A673 (cell line): ENCODE data around the gene ATP10B. TPM values are rescaled to one million over a fixed set of nuclear protein-coding genes. Genes with fewer than 3 reads are reported as not detected.

Experiments
- BruUV-seq: library from RNA; stranded (reverse); fragments of 400-500 nt; replicated peaks from 2 replicates; lab custom pipeline; 2021; lab: Mats Ljungman, UMichigan
- CTCF ChIA-PET: fragments of 300-600 bp; sonication (Branson Sonifier 250); formaldehyde crosslinking; loops from one replicate; lab custom pipeline; 2022; ENCODE audit warnings: antibody characterized with exemption; lab: Charles Lee
- POLR2A ChIA-PET: fragments of 300-600 bp; sonication (Branson Sonifier 250); formaldehyde crosslinking; loops from one replicate; lab custom pipeline; 2022; ENCODE audit warnings: antibody characterized with exemption; ENCODE audit not compliant: low non-redundant PET; lab: Charles Lee
- DNase-seq: peaks from one replicate; pipeline ENCODE4 v3.0.0-alpha.2; 2015; ENCODE audit warnings: low spot score
- H3K27ac ChIP-seq: fragments of 200-600 bp; sonication (generic); 2 replicates; pipeline ENCODE4 v1.5.1; 2016; ENCODE audit warnings: mixed run types, low read depth, mild to moderate bottlenecking, mixed read lengths, antibody characterized with exemption, low read length; ENCODE audit not compliant: poor library complexity, severe bottlenecking
- H3K27me3 ChIP-seq: fragments of 200-600 bp; sonication (generic); replicated peaks from 2 replicates; pipeline ENCODE4 v1.6.1; 2017; ENCODE audit warnings: mixed run types, low read depth, mild to moderate bottlenecking, mixed read lengths, antibody characterized with exemption, low read length; ENCODE audit not compliant: insufficient read depth, poor library complexity
- H3K36me3 ChIP-seq: fragments of 200-600 bp; sonication (generic); 2 replicates; pipeline ENCODE4 v1.6.1; 2016; ENCODE audit warnings: mixed run types, mild to moderate bottlenecking, mixed read lengths, antibody characterized with exemption, low read length; ENCODE audit not compliant: insufficient read depth, poor library complexity, severe bottlenecking
- H3K4me1 ChIP-seq: fragments of 200-600 bp; sonication (generic); 2 replicates; pipeline ENCODE4 v1.6.1; 2017; ENCODE audit warnings: mixed run types, mild to moderate bottlenecking, mixed read lengths, antibody characterized with exemption, low read length; ENCODE audit not compliant: insufficient read depth, poor library complexity, severe bottlenecking
- H3K4me3 ChIP-seq: fragments of 200-600 bp; sonication (generic); 2 replicates; pipeline ENCODE4 v1.5.1; 2016; ENCODE audit warnings: low read depth, mixed run types, mild to moderate bottlenecking, mixed read lengths, low read length; ENCODE audit not compliant: poor library complexity, severe bottlenecking
- H3K9me3 ChIP-seq: fragments of 200-600 bp; sonication (generic); 2 replicates; pipeline ENCODE4 v1.6.1; 2016; ENCODE audit warnings: mixed run types, low read depth, mild to moderate bottlenecking, mixed read lengths, antibody characterized with exemption, low read length; ENCODE audit not compliant: poor library complexity, severe bottlenecking
- CTCF ChIP-seq: fragments of 300-800, 200-600 bp; sonication (generic); conservative IDR thresholded peaks from 2 replicates; pipeline ENCODE4 v1.5.1; 2017; ENCODE audit warnings: low read depth, mild to moderate bottlenecking, antibody characterized with exemption, low read length, moderate library complexity, mixed read lengths
- EZH2 ChIP-seq: fragments of 200-600 bp; sonication (generic); IDR thresholded peaks from 2 replicates; pipeline ENCODE4 v1.6.1; 2017; ENCODE audit warnings: borderline replicate concordance, low read depth, mild to moderate bottlenecking, mixed read lengths, antibody characterized with exemption, low read length; ENCODE audit not compliant: poor library complexity, severe bottlenecking
- intact Hi-C: fragments of 100-400 bp; cut with micrococcal nuclease; formaldehyde crosslinking; loops from one replicate; pipeline ENCODE4 v1.10.0; 2022; ENCODE audit not compliant: unreplicated experiment
- total RNA-seq: library from RNA; stranded (reverse); gene quantifications from 2 replicates; pipeline ENCODE4 v1.2.3, GENCODE V29; 2021

ATP10B gene
- total RNA-seq, 1 experiment from 2014 or later, result not detected

DNA sequence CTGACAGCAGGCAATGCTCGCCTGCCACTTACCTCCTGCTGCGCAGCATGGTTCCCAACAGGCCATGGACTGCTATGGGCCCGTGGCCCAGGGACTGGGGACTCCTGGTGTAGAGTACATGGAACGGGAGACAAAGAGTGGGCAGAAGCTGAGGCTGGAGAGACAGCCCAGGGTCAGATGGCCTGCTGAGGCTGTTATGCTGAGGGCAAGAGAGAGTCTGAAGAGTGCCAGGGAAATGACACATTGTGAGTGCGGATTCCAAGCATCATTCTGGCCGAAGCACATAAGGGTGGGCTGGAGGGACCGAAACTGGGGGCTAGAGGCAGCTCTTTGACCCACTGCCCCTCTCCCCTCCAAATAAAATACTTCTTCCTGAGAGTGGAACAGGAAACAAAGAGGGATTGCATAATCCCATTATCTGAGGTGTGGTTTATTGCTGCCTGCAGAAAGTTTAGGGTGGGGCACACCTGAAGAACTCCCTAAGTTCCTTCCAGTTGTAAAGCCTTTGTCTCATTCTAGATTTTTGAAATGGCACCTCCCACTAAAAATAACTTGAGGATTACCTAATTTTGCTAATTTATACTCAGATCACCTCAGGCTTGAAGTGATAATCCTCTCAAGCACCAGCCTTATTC is 158.1 kb downstream of the ATP10B start:
- H3K27ac ChIP-seq, result no peak overlapping the region
- no peaks in the 10 kb centered on the region for H3K4me1 ChIP-seq
- ChIA-PET POLR2A (no interaction called here), CTCF (no interaction called here)
- DNase-seq, result no peak
- H3K9me3 ChIP-seq, result no peaks in the 10 kb centered on the region
- H3K36me3 ChIP-seq, result no peaks in the 10 kb centered on the region
- TF ChIP-seq EZH2 (no peak), CTCF (no peak)
- intact Hi-C loops, result no loop called here
- no TSS peak for BruUV-seq
- no peaks in the 10 kb centered on the region for H3K27me3 ChIP-seq
- H3K4me3 ChIP-seq, result no peak overlapping the region

DNA sequence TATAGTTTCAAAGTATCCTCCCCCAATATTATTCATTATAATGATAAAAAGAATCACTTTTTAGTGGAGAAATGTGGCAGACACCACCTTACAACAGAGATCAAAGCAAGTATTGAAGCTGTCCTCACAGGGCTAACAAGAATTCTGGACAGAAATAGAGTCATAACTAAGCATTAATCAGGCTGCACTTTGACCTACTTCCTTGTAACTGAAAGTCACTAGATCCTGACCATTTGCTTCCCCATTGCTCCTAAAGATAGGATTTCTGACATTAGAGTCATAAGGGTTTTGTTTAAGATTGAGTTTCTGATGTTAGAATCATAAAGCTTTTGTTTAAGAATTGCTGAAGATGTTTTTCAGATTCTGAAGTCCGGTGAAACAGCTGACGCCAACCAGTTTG is 159.7 kb downstream of the ATP10B start:
- H3K4me1 ChIP-seq, result no peaks in the 10 kb centered on the region
- H3K4me3 ChIP-seq, result no peak overlapping the region
- no peaks in the 10 kb centered on the region for H3K27me3 ChIP-seq
- ChIA-PET POLR2A (no interaction called here), CTCF (no interaction called here)
- intact Hi-C loops, result no loop called here
- no peak overlapping the region for H3K27ac ChIP-seq
- H3K36me3 ChIP-seq, result no peaks in the 10 kb centered on the region
- no peak for DNase-seq
- TF ChIP-seq CTCF, result no peak
- no peak for TF ChIP-seq EZH2
- BruUV-seq, result no TSS peak
- no peaks in the 10 kb centered on the region for H3K9me3 ChIP-seq

- no peaks in the 10 kb centered on the region for H3K9me3 ChIP-seq
- no peak overlapping the region for H3K27ac ChIP-seq
- intact Hi-C loops, result no loop called here
- no peak for TF ChIP-seq EZH2
- TF ChIP-seq CTCF, result peak; percentile 50
- peaks cover 4% of the 10 kb centered on the region for H3K27me3 ChIP-seq
- no peak overlapping the region for H3K4me3 ChIP-seq
- H3K4me1 ChIP-seq, result no peaks in the 10 kb centered on the region
- peak; percentile 27 for DNase-seq
- POLR2A ChIA-PET, result no interaction called here
- CTCF ChIA-PET, result no interaction called here
- H3K36me3 ChIP-seq, result no peaks in the 10 kb centered on the region
- no TSS peak for BruUV-seq
These were observed 166.3 kb downstream of the ATP10B start for GRCh38 chr5:160685695-160686094.
